Calu3 (cell line): ENCODE measurements around the gene RHBDF2. TPM values are rescaled to one million over a fixed set of nuclear protein-coding genes. Genes with fewer than 3 reads are reported as not detected.

Experiments used
- BruUV-seq: library from RNA; stranded (reverse); fragments of 400-500 nt; replicated peaks from 2 replicates; lab custom pipeline; 2021; lab: Mats Ljungman, UMichigan
- CTCF ChIA-PET: fragments of 300-600 bp; sonication (Branson Sonifier 250); formaldehyde crosslinking; loops from one replicate; lab custom pipeline; 2022; ENCODE audit warnings: antibody characterized with exemption; lab: Charles Lee
- DNase-seq: peaks from one replicate; pipeline ENCODE4 v3.0.0; 2022
- H3K27ac Mint-ChIP-seq: one replicate; pipeline ENCODE4 v1.8.0; 2022; ENCODE audit warnings: mixed read lengths; ENCODE audit not compliant: unreplicated experiment
- H3K27me3 Mint-ChIP-seq: one replicate; pipeline ENCODE4 v1.8.0; 2022; ENCODE audit warnings: mixed read lengths; ENCODE audit not compliant: unreplicated experiment
- H3K36me3 Mint-ChIP-seq: one replicate; pipeline ENCODE4 v1.8.0; 2022; ENCODE audit warnings: mild to moderate bottlenecking, moderate library complexity, mixed read lengths; ENCODE audit not compliant: insufficient read depth, unreplicated experiment
- H3K4me1 Mint-ChIP-seq: one replicate; pipeline ENCODE4 v1.8.0; 2022; ENCODE audit warnings: mild to moderate bottlenecking, low read depth, mixed read lengths; ENCODE audit not compliant: unreplicated experiment
- H3K4me3 Mint-ChIP-seq: one replicate; pipeline ENCODE4 v1.8.0; 2022; ENCODE audit warnings: mild to moderate bottlenecking, low read depth, moderate library complexity, mixed read lengths; ENCODE audit not compliant: unreplicated experiment
- H3K9me3 Mint-ChIP-seq: one replicate; pipeline ENCODE4 v1.8.0; 2022; ENCODE audit warnings: low read depth, mixed read lengths; ENCODE audit not compliant: unreplicated experiment
- intact Hi-C: fragments of 100-400 bp; cut with micrococcal nuclease; formaldehyde crosslinking; loops from one replicate; pipeline ENCODE4 v1.10.0; 2022; ENCODE audit not compliant: unreplicated experiment
- total RNA-seq: library from RNA; stranded (reverse); gene quantifications from 2 replicates; pipeline ENCODE4 v1.2.3, GENCODE V29; 2022
- TF ChIP-seq, protein P1 (sequence below): fragments of 200-600 bp; IDR thresholded peaks from one replicate; pipeline ENCODE4 v1.8.0; 2022; ENCODE audit warnings: antibody characterized with exemption; ENCODE audit not compliant: unreplicated experiment

RHBDF2 gene
- total RNA-seq, 1 experiment from 2014 or later, result 47.7 TPM

- H3K4me1 Mint-ChIP-seq, result no peaks in the 10 kb centered on the region
- intact Hi-C loops, result no loop called here
- no TSS peak for BruUV-seq
- H3K4me3 Mint-ChIP-seq, result no peak overlapping the region
- H3K9me3 Mint-ChIP-seq, result no peaks in the 10 kb centered on the region
- no peak for DNase-seq
- TF ChIP-seq, protein P1, sequence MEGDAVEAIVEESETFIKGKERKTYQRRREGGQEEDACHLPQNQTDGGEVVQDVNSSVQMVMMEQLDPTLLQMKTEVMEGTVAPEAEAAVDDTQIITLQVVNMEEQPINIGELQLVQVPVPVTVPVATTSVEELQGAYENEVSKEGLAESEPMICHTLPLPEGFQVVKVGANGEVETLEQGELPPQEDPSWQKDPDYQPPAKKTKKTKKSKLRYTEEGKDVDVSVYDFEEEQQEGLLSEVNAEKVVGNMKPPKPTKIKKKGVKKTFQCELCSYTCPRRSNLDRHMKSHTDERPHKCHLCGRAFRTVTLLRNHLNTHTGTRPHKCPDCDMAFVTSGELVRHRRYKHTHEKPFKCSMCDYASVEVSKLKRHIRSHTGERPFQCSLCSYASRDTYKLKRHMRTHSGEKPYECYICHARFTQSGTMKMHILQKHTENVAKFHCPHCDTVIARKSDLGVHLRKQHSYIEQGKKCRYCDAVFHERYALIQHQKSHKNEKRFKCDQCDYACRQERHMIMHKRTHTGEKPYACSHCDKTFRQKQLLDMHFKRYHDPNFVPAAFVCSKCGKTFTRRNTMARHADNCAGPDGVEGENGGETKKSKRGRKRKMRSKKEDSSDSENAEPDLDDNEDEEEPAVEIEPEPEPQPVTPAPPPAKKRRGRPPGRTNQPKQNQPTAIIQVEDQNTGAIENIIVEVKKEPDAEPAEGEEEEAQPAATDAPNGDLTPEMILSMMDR, result no peak
- H3K36me3 Mint-ChIP-seq, result no peaks in the 10 kb centered on the region
- peaks cover 81% of the 10 kb centered on the region for H3K27me3 Mint-ChIP-seq
- CTCF ChIA-PET, result no interaction called here
- H3K27ac Mint-ChIP-seq, result no peak overlapping the region
Measured at GRCh38 chr17:76538941-76539570, 37.8 kb upstream of the RHBDF2 start.

DNA sequence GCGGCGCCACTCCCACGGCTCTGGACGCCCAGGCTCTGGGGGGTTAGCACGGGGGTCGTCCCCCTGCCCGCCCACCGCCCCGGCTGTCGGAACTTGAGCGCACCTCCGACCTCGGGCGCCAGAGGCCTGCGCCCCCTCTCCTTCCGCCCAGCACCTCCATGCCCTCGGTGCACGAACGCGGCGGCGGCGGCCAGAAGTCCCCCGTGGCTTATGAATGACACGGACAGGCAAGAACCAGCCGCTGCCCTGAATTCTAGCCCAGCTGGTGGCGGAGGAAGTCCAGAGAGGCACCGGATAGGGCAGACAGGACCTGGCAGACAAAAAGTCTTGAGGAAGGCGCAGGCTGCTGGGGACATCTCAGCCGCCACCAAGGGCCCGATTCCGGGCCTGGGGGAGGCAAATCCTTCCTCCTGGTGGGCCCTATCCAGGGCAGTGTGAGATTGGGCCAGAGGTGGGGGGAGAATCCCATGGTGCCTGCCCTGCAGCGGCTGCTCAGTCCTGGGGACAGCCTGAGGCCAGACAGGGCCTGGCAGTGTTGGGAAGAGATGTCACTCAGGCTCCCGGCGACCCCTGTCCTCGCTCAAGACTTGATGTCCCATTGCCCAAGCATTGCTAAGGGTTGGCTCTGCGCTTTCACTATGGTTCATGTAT lies 37.2 kb upstream of the RHBDF2 start:
- TF ChIP-seq, protein P1, result no peak
- Mint-ChIP-seq H3K36me3 (no peaks in the 10 kb centered on the region), H3K4me3 (no peak overlapping the region), H3K9me3 (no peaks in the 10 kb centered on the region), H3K27ac (no peak overlapping the region), H3K27me3 (peaks cover 74% of the 10 kb centered on the region), H3K4me1 (no peaks in the 10 kb centered on the region)
- no TSS peak for BruUV-seq
- intact Hi-C loops, result no loop called here
- CTCF ChIA-PET, result no interaction called here
- DNase-seq, result no peak

DNA sequence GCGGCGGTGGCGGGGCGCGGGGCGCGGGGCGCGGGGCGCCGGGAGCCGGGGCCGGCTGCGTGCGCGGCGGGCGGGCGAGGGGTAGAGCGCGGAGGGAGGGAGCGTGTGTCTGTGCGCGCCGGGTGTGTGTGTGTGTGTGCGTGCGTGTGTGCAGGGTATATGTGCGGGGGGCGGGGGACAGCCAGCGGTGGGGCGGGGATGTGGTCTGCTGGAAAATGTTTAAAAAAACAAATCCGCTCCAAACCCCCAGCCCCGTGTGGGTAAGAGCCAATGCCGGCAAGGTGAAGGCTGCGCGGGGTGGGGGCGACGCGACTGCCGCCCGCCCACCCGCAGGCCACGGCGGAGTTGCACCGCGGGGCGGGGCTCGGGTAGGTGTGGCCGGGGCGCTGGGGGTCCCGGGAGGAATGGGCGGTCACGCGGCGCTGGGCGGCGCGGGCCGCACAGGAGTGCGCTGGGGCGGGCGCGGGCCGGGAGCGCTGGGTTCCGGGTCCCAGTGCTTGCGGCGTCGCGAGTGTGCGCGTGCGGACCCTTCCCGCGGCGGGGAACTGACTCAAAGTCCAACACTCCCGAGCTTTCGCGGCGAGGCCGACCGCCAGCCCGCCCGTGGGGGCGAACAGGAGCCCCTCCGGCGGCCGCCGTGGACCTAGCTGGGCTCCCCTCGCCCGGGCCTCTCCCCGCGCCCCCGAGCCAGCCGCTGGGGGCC lies 36.5 kb upstream of the RHBDF2 start, which contains the start of gene CYGB:
CYGB (minus strand) TSS at position 132 of the 703 bp plus-strand sequence. CDS start 167 bp downstream, outside the sequence.
- no peak for DNase-seq
- no peaks in the 10 kb centered on the region for H3K9me3 Mint-ChIP-seq
- H3K27ac Mint-ChIP-seq, result no peak within 1 kb of the TSS
- H3K27me3 Mint-ChIP-seq, result peaks cover 69% of the 10 kb centered on the region
- no peaks in the 10 kb centered on the region for H3K36me3 Mint-ChIP-seq
- BruUV-seq, result no TSS peak
- intact Hi-C loops, result no loop called here
- CTCF ChIA-PET, result no interaction called here
- no peaks in the 10 kb centered on the region for H3K4me1 Mint-ChIP-seq
- H3K4me3 Mint-ChIP-seq, result peak within 1 kb of the TSS; percentile 17
- TF ChIP-seq, protein P1, result no peak

- Mint-ChIP-seq H3K27ac (no peak overlapping the region), H3K27me3 (peaks cover 69% of the 10 kb centered on the region), H3K9me3 (no peaks in the 10 kb centered on the region), H3K36me3 (no peaks in the 10 kb centered on the region), H3K4me1 (peaks cover 5% of the 10 kb centered on the region), H3K4me3 (peak overlapping the region; percentile 17)
- CTCF ChIA-PET, result no interaction called here
- no peak for DNase-seq
- intact Hi-C loops, result no loop called here
- BruUV-seq, result no TSS peak
- TF ChIP-seq, protein P1, result no peak
Measured at GRCh38 chr17:76537288-76537577, 36.0 kb upstream of the RHBDF2 start.
